DLD1 (cell line): ENCODE measurements around the gene GSDME.

Experiments used
- in situ Hi-C: cut with HindIII; loops from 2 replicates; pipeline ENCODE4 v1.10.0; 2017; ENCODE audit warnings: low sequenced_read_pairs

GSDME gene

GRCh38 chr7:24659505-24659904 is 97.8 kb downstream of the GSDME start:
- in situ Hi-C loops, result no loop called here

GRCh38 chr7:24657980-24658379 is 99.3 kb downstream of the GSDME start:
- in situ Hi-C loops, result no loop called here

- in situ Hi-C loops, result no loop called here
These were observed 100.7 kb downstream of the GSDME start for GRCh38 chr7:24656608-24657007.

GRCh38 chr7:24654305-24654704 is 103.0 kb downstream of the GSDME start:
- in situ Hi-C loops, result no loop called here

GRCh38 chr7:24653316-24654085 is 103.8 kb downstream of the GSDME start:
- in situ Hi-C loops, result no loop called here

GRCh38 chr7:24652251-24652939 is 104.9 kb downstream of the GSDME start:
- in situ Hi-C loops, result no loop called here
